ENCODE results near the gene CYTH3.

The CYTH3 gene

GRCh38 chr7:6210621-6211372 lies 61.6 kb downstream of the CYTH3 start:
- no peak for TF ChIP-seq CTCF (conservative IDR thresholded peaks at IDR 0.05; ENCODE audit: control insufficient read depth, insufficient read depth, low read depth, low read length)
- no peak for DNase-seq (ENCODE audit: low read depth)
- H3K4me3 ChIP-seq (ENCODE audit: control insufficient read depth, low read depth, low read length) = no peak overlapping the region

- DNase-seq (ENCODE audit: low read depth) = no peak
- H3K4me3 ChIP-seq (ENCODE audit: control insufficient read depth, low read depth, low read length) = no peak overlapping the region
- no peak for TF ChIP-seq CTCF (conservative IDR thresholded peaks at IDR 0.05; ENCODE audit: control insufficient read depth, insufficient read depth, low read depth, low read length)
Observed at GRCh38 chr7:6209340-6209739, 63.1 kb downstream of the CYTH3 start.

GRCh38 chr7:6208573-6209328 lies 63.7 kb downstream of the CYTH3 start:
- no peak for TF ChIP-seq CTCF (conservative IDR thresholded peaks at IDR 0.05; ENCODE audit: control insufficient read depth, insufficient read depth, low read depth, low read length)
- DNase-seq (ENCODE audit: low read depth) = no peak
- no peak overlapping the region for H3K4me3 ChIP-seq (ENCODE audit: control insufficient read depth, low read depth, low read length)

GRCh38 chr7:6205971-6206660 lies 66.3 kb downstream of the CYTH3 start:
- DNase-seq (ENCODE audit: low read depth) = peak; percentile 31
- TF ChIP-seq CTCF (conservative IDR thresholded peaks at IDR 0.05; ENCODE audit: control insufficient read depth, insufficient read depth, low read depth, low read length) = no peak
- H3K4me3 ChIP-seq (ENCODE audit: control insufficient read depth, low read depth, low read length) = no peak overlapping the region

GRCh38 chr7:6203381-6203780 lies 69.0 kb downstream of the CYTH3 start:
- H3K4me3 ChIP-seq (ENCODE audit: control insufficient read depth, low read depth, low read length) = no peak overlapping the region
- TF ChIP-seq CTCF (conservative IDR thresholded peaks at IDR 0.05; ENCODE audit: control insufficient read depth, insufficient read depth, low read depth, low read length) = no peak
- DNase-seq (ENCODE audit: low read depth) = no peak

- no peak for TF ChIP-seq CTCF (conservative IDR thresholded peaks at IDR 0.05; ENCODE audit: control insufficient read depth, insufficient read depth, low read depth, low read length)
- DNase-seq (ENCODE audit: low read depth) = no peak
- H3K4me3 ChIP-seq (ENCODE audit: control insufficient read depth, low read depth, low read length) = no peak overlapping the region
Observed at GRCh38 chr7:6202117-6202516, 70.3 kb downstream of the CYTH3 start.
